GM21423 (cell line): Measurements from ENCODE around the gene TSPAN9.

Experiments
- ATAC-seq: cut with Tn5 transposase; IDR thresholded peaks from one replicate; pipeline ENCODE4 v1.9.1; 2021; ENCODE audit warnings: mild to moderate bottlenecking, moderate library complexity; ENCODE audit not compliant: unreplicated experiment

The TSPAN9 gene, protein sequence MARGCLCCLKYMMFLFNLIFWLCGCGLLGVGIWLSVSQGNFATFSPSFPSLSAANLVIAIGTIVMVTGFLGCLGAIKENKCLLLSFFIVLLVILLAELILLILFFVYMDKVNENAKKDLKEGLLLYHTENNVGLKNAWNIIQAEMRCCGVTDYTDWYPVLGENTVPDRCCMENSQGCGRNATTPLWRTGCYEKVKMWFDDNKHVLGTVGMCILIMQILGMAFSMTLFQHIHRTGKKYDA

DNA sequence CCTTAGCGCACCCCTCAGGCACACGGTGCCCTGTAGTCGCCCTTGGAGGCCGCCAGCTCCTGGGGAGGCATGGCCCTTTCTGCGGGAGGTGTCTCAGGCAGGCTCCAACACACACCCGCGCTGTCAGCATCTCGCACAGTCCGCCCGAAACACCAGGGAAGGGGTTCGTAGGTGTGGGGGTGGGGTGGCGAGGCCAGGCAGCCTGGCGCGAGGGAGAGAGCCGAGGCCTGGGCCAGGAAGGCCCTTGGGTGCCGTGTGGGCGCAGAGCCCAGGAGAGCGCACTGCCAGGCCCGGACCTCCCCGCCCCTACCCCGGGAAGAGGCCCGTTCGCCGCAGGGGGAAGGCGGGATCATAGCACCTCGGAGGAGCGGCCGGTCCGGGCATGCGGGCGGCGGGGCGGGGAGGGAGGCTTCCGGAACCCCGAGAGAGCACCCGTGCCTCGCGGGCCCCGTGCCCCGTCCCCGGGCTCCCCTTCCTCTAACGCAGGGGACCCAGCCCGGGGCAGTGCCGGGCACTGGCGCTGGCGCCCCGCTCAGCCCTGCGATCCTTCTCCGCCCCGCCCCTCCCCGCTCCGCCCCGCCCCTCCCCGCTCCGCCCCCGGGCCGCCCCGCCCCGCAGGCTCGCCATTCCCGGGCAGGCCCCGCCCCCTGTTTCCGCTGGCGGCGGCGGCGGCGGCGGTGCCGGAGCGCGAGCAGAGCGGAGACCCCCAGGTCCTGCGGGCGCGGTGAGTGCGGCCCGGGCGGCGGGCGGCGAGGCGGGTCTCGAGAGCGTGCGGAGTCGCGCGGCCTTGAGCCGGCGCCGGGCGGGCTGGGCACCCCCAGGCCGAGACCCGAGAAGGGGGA is at the start of gene TSPAN9:
TSS of gene TSPAN9 (plus strand) at position 650 of the 842 bp plus-strand sequence. CDS start 123,815 bp downstream, outside the sequence.
- peak; percentile 63 for ATAC-seq

DNA sequence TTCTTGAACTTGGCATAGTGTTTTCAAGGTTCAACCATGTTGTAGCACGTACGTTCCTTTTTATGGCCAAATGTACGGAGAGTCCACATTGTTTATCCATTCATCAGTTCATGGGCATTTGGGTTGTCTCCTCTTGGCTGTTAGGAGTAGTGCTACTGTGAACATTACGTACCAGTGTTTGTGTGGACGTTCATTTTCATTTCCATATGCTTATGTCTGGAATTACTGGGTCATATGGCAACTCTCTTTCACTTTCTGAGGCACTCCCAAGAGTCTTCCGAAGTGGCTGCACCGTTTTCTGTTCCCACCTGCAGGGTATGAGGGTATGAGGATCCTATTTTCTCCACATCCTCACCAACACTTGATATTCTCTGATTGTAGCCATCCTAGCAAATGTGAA is 49.1 kb upstream of the TSPAN9 start:
- ATAC-seq: no peak

DNA sequence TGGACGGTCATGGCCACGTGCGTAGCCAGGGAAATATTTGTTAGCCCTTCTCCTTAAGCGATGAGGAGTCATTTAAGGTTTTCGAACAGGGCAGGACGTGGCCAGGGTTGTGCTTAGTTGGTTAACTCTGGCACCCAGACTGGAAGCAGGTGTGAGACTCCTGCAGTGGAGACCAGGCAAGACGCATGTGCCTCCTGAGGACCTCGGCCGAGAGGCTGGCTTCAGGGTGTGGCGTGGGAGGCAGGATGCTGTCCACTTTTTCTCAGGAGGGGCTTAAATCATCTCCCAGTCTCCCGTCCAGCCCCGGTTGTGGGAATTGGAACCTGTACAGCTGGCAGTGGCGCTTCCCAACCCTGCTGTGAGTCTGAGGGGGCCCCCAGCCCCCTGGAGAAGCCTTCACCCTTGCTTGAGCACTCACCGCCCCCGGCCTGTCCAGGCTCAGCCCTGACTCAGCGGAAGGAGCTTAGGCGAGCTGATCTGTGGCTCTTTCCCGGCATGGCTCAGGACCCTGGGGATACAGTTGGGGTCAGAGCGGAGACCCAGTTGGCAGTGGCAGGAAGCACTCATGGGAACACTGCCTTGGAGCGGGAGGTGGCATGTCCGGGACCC is 46.3 kb upstream of the TSPAN9 start:
- ATAC-seq: no peak

DNA sequence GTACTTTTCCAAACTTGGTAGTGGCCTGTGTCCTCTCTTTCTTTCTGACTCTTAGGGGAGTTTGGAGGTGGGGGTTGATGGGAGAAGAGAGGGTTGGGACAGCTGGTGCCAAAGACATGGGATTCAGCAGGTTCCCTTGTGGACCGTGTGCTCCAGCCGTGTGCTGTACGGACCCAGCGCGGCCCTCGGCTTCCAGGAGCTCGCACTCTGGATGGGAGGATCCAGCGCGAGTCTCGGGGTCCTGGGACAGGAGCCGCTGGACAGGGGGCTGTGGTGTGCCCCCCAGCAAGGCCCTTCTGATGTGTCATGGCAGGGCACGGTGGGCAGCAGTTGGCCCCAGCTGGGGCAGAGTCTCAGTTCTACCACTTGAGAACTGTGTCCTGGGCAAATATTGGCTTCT is 45.0 kb upstream of the TSPAN9 start:
- ATAC-seq: no peak

DNA sequence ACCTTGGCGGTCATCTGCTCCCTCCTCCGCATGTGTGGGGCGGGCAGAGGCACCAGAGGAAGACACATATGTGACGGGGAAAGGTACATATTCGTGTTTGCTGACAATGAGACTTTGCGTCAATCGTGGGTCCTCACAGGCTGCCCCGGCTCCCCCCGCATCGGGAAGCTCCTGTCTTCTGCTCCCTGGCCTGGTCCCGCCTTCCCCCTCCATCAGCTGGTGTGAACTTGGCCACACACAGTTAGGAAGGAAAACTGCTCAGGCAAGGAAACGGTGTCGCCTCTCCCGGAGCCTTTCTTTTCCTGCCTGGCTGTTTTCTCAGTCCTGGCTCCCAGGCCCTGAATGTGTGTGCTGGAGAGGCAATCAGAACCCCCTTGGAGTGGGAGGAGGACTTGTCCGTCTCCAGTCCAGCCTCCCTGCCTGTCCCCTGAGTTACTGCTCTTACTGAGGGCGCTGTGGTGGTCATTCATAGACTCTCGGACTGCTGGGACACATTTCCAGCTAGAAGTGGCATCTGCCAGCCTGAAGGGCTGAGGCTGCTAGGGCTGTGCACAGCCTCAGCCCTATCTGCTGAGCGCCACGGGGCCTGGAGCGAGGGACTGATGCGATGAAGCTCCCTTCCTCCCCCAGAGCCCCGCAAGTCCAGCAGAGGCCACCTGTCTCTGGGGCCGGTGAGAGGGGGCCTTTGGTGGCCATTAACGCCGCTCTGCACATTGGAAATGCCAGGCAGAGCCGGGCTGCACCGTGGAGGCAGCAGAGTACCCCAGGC is 44.2 kb upstream of the TSPAN9 start:
- no peak for ATAC-seq

DNA sequence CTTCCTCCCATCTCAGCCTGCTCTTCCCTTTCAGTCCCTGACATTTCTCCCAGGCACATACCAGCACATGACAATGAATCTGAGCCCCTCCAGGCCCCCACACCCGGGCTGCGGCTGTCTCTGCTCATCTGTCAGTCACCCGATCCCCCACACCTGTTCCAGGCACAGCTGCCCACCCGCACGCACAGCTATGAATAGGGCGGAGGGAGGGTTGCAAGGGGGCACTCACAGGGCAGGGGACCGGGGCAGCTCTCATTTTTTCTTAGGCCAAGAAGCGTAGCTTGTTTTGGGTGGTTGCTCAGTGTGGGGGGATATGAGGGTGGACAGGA is 43.7 kb upstream of the TSPAN9 start:
- ATAC-seq: no peak

DNA sequence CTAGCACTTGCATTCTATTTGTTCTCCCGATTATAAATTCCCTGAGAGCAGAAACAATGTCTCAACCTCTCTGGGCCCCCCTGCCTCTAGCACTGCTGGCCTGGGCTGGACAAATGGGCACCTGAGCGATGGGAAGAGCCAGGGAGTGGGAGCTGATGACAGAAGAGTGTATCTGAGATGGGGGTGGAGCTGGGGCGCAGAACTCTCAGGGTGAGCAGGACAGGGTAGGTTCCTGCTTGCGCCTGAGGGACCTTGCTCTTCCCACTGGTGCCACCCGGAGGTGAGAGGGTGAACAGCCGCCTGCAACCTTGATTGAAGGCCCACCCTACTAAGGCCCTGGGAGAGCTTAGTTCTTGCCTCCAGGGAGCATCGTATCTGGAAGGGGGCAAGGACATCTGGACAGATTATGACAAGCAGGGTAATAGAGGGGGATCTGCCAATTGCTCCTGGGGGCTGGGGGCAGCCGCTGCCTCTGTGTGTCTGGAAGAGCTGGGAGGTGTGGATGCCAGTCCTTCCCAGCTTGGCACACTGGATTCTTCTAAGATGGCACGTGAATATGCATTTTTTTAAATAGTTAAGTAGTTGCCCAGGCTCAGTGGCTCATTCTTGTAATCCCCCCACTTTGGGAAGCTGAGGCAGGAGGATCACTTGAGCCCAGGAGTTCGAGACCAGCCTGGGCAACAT is 43.0 kb upstream of the TSPAN9 start:
- ATAC-seq: no peak

DNA sequence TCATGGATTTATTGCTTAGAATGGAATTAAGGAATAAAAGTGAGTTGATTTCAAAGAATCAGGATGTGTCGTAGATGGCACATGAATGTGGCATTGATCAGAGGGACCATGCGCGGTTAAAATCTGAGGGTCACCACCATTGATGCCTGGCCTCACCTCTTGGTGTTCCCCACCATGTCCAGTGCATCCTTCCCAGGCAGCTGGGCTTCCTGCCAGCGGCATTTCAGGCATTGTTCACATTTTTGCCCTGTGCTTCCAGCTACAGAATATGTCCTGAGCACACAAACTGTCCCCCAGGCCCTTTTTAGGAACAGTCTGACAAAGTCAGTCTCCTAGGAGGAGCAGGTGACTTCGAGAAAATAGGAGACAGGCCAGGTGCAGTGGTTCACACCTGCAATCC is 42.0 kb upstream of the TSPAN9 start:
- no peak for ATAC-seq

DNA sequence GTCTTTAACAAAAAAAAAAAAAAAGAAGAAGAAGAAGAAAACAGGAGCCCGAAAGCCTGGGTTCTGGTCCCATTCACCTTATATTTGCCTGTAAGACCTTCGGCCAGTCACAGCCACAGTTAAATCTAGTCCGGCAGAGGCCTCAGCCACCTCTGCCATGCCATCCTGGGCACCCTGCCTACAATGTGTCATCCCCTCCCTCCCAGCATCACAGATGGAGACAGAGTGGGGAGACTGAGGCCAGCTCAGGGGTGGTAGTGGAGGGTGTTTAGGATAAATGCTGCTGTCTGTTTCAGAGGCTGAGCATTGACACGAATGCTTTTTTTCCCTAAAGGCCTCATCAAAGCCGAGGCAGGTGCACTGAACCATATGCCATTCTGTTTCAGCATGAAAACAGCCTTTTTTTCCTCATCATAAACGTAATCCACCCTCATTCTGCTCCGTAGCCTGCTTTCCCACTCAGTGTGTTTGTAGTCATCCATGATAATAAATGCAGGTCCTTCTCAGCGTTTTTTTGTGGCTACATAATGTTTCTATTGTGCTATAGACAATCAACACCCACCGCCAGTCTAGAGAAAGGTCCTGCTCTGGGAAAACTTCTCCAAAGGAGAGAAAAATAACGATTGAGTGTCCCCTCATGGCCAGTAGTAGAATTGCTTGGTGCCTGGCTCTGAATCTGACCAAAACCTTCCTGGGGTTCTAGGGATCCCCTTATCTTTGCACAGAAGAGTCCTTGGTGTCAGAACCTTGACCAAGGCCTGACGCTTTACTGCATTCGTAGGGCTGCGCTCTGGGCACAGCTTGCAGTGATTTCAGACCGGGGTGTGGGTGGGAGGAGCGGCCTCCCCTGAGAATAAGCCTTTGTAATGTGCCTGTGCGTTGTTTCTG is 41.1 kb upstream of the TSPAN9 start:
- no peak for ATAC-seq

DNA sequence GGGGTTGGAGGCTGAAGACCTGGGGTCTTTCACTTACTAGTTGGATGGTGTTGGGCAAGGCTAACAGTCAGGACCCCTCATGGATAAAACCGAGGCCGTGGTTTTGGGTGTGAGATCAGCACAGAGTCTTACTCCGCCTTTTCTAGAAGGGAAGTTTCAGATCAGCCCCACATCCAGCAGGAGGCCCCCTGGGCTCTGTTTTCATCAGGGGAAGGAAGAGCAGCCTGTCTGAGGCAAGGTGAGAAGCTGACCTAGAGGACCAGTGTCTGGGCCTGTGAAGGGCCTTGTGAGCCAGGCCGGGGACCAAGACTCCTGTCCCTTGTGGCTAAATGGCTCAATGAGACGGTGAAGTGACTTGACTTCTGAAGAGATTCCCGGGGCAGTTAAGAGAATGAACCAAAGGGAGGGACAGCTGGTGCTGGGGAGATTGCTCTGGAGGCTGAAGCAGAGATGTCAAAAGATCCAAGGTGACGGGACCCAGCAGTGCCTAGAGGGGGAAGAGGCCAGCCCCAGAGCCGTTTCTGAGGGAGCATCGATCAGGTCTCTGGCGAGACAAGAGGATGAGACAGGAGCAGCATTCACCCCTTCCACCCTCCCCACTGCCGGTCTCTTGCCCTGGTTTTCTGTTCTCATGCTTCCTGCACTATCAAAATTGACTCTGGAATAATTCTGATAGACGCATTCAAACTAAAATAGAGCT is 40.1 kb upstream of the TSPAN9 start:
- no peak for ATAC-seq

DNA sequence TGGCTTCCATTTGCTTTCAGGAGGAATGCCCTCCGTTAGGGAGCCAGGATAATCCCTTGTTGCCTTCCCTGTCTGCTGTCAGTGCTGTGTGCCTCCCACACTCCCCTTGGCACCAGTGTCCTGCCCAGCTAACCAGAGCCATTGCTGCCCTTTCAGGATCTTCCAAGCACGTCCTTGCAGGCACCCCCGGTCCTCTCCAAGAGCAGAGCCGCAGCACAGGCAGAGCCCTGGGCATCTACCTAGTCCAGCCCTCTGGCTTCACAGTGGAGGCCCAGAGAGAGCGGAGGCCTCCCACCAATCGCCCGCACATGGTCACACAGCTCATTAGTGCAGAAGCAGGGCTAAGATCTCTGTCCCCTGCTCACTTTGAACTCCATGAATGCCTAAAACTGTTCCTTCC is 39.0 kb upstream of the TSPAN9 start:
- ATAC-seq: no peak

DNA sequence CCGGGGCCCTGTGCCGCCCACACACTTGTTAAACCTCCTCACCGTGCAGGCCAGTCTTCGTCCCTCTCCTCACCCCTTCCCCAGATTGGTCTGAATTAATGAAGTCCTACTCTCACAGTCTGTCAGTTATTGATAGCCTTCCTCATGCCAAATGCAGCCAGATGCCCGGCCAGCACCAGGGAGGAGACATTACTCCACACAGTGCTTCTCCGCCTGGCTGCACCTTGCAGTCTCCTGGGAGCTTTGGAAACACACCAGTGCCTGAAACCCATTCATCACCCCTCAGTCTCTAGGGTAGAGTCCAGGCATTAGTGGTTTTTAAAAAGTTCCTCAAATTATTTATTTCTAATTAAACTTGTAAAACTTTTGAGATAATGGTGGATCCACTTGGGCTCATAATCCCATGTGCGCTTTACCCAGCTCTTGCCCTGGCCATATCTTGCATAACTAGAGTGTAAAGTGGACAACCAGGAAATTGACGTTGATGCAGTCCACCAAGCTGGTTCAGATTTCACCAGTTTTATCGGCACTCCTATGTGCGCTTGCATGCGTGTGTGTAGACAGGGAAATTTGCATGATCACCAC is 38.2 kb upstream of the TSPAN9 start:
- no peak for ATAC-seq

DNA sequence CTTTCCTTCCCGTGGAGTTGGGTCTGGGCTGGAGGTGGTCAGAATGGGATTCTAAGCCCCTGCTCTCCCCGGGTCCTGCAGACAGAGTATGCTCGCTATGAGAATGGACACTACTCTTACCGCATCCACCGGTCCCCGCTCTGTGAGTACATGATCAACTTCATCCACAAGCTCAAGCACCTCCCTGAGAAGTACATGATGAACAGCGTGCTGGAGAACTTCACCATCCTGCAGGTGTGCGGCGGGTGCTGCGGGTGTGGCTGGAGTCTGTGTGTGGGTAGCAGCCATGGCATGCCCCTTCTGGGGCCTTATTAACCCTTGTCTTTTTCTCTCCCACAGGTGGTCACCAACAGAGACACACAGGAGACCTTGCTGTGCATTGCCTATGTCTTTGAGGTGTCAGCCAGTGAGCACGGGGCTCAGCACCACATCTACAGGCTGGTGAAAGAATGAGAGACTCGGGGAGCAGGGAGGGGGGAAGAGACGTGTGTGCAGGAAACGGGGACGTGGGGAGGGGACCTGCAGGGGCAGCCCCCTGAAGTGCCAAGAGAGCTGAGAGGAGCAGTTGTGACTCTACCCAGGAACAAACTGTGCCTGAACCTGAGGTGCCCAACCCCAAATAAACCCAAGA is 37.0 kb upstream of the TSPAN9 start:
- ATAC-seq: no peak

DNA sequence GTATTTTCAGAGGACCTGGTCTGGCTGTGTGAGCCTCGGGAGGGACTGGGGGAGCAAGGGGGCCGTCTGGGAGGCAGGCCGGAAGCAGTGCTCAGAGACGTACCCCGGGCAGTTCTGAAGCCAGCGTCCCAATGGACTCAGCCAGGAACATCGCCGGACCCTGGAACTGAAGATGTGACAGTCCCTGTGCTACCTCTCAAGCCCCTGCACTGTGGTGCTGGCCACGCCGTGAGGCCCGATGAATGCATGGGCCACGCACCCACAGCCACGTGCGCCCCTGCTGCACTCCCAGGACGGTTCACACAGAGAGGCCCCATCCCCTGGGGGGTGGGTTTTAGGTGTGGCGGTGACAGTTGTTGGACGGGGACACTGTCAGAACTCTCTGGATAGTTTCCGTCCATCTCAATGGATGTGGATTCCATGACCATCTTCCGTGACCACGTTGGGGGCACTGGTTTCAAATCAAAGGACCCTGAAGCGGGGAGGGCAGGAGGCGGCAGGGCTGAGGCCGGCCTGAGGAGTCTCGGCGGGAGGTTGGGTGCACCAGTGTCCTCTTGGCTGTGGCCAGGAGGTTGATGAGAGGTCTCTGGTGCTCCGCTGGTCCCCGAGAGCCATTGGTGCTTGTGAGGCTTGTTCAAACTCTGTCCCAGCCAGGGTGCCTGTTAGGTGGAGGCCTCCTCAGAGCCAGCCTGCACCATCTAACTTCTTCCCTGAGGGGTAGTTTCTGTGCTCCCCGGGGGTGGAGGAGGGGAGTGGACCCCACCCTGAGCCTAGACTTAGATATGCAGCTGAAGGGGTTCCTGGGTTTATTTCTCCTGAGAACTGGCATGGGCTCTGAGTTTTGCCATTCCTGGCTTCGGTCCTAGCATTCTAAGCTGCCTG is 36.3 kb upstream of the TSPAN9 start:
- ATAC-seq: no peak

DNA sequence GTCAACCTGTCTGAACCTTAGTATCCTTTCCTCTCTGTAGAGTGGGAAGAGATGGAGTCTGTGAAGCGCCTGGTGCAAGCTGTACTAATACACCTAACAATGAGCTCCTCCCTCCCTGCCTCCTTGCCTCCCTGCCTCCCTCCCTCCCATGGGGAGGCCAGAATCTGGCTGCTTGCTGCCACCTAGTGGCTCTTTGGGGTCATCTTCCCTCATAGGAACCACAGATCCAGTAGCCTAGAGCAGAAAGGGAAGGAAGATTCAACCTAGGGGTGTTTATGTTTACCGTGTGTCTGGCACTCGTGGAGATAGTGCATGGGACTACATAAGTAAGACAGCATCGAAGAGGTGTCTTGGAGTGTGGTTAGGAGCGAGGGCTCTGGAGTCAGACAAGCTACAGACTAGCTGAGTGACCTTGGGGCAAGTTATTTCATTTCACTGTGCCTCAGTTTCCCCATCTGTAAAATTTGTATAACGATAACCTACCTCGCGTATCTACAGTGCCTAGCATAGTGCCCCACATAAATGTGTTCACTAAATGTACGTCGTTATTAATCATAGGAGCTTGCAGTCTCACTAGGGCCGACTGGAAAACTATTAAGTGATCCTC is 35.5 kb upstream of the TSPAN9 start:
- no peak for ATAC-seq

DNA sequence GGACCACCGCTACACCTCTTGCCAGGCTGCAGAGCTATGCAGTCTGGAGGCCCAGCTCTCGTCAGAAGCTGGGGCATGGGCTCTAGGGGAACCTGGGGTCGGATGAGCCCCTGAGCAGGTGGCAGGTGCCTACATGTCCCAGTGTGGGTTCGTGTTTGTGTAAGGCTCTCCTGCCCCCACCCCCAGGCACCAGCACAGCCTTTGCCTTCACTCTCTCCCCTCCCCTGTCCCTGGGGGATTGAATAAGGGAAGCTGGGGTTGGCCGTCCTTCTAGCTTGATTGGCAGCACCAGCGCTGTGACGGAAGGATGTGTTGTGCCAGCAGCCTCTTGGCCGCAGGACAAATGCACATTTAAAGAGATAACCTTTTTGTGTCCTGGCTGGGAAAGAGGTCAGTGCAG is 34.8 kb upstream of the TSPAN9 start:
- ATAC-seq: no peak

DNA sequence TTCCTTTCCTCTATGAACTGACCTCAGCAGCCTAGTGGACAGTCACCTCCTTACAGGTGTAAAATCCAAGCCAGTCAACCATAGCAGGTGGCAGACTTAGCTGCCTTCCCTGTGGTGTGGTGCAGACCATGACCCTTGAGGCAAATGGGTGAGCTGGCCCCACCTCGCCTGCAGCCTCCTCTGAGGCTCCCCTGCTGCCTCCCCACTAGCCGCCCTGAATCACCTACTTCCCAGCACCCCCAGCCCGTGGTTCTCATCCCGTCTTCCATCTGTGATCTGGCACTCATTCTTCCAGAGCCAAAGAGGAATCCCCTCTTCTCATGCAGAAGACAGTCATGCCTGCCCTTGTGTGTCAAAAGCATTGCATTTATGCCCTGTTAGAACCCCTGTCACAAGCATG is 34.4 kb upstream of the TSPAN9 start:
- ATAC-seq: no peak
